DLD1 (cell line): ENCODE results near the gene CACNA1I.
"Not testable (repeated sequence)": the region's sequence is repeated elsewhere in the genome, so short reads cannot be mapped to it uniquely, and the experiment has no call there.

ENCODE experiments used
- in situ Hi-C: cut with HindIII; loops from 2 replicates; pipeline ENCODE4 v1.10.0; 2017; ENCODE audit warnings: low sequenced_read_pairs

Gene CACNA1I

DNA sequence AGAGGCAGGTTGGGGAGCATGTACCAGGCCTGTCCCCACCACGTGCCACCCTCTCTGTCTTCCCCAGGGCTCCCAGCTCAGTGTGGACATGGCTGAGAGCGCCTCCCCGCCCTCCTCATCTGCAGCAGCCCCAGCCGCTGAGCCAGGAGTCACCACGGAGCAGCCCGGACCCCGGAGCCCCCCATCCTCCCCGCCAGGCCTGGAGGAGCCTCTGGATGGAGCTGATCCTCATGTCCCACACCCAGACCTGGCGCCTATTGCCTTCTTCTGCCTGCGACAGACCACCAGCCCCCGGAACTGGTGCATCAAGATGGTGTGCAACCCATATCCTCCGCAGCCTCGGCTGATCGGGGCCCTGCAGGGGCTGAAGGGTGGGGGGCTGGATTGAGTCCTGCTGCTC is at the start of gene CACNA1I:
Gene CACNA1I, plus strand, starts transcription at position 89 of the 400 bp plus-strand sequence. Its CDS starts 0 bp downstream, at position 89.
- in situ Hi-C loops, result loop anchor here (25.0 kb wide), 2 partner anchors 192 to 442 kb away; no protein-coding TSS in a partner anchor

- in situ Hi-C loops, result not testable (repeated sequence)
Measured at GRCh38 chr22:39521106-39521885, 49.3 kb upstream of the CACNA1I start.

DNA sequence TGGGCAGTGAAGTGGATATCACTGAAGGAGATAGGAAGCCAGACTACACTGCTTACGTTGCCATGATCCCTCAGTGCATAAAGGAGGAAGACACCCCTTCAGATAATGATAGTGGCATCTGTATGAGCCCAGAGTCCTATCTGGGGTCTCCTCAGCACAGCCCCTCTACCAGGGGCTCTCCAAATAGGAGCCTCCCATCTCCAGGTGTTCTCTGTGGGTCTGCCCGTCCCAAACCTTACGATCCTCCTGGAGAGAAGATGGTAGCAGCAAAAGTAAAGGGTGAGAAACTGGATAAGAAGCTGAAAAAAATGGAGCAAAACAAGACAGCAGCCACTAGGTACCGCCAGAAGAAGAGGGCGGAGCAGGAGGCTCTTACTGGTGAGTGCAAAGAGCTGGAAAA is 48.5 kb upstream of the CACNA1I start:
- in situ Hi-C loops, result not testable (repeated sequence)

- in situ Hi-C loops, result no loop called here
Measured at GRCh38 chr22:39522567-39523300, 47.8 kb upstream of the CACNA1I start.

DNA sequence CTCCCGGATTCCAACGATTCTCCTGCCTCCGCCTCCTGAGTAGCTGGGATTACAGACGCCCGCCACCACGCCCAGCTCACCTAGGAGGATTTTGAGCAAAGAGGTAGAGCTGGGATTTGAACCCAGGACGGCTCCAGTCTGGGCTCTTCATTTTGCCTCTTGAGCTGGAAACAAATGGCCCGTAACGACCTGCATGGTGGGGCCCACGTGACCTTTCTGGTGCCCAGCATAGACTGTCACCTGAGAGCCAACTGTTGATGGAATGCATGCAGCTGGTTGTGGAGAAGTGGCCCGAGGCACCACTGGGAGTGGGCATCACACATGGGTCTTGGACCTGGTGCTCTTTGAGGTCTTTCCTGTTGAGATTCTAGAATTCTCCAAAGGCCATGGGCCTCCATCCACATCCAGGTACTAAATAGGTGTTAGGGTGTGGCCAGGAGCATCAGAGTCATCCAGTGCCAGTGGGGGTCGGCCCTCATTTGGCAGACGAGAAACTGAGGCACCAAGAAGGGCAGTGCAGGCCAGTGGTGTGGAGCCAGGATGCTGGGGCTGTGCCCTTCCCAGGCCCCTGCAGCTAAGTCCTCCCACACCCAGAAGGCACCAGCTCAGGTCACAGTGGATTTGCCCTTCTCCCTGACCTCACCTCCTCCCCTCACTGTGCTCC is 46.3 kb upstream of the CACNA1I start:
- in situ Hi-C loops, result no loop called here

- in situ Hi-C loops, result no loop called here
Measured at GRCh38 chr22:39524753-39525657, 45.5 kb upstream of the CACNA1I start.

- in situ Hi-C loops, result no loop called here
Measured at GRCh38 chr22:39525658-39525975, 44.9 kb upstream of the CACNA1I start.

DNA sequence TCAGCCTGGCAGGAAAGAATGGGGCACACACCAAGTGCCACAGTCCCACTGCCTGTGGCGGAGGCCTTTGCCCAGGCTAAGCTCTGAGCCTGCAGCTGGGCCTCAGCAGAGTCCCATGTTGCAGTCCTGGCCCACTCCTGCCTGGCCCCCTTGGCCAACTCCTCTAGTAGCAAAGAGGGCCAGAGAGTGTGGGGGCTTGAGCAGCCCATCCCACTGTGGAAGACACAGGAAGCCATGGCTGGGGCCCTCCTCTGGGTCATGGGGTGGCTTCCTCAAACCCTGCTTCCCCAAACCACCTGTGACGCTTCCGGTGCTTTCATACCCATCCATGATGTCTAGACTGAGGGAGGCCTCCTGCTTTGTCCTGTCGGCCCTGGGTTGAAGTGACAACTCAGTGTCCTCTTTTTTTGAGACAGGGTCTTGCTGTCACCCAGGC is 43.8 kb upstream of the CACNA1I start:
- in situ Hi-C loops, result no loop called here

DNA sequence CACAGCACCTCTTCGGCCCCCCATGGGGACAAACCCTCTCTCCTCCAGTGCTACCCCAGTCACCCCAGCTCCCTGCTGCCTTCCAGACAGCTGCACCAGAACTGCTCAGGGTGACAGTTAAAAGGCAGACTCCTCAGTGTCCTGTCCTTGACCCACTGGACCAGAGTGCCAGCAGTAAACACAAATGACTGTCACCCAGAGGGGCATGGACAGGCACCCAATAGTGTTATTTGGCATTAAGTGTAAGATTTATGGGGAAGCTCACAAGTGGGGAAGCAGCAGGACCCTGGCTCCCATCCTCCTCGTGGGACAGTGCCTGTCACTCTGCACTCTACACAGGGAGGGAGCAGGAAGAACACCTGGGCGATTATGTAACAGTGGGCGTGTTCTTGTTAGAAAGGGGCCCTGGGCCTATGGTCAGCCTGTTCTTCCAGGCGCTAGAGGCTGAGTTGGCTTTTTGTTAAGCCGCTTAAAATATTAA is 43.0 kb upstream of the CACNA1I start:
- in situ Hi-C loops, result no loop called here

GRCh38 chr22:39528080-39528661 is 42.4 kb upstream of the CACNA1I start:
- in situ Hi-C loops, result no loop called here

- in situ Hi-C loops, result no loop called here
Measured at GRCh38 chr22:39528681-39529486, 41.7 kb upstream of the CACNA1I start.

- in situ Hi-C loops, result no loop called here
Measured at GRCh38 chr22:39529487-39529851, 41.1 kb upstream of the CACNA1I start.

DNA sequence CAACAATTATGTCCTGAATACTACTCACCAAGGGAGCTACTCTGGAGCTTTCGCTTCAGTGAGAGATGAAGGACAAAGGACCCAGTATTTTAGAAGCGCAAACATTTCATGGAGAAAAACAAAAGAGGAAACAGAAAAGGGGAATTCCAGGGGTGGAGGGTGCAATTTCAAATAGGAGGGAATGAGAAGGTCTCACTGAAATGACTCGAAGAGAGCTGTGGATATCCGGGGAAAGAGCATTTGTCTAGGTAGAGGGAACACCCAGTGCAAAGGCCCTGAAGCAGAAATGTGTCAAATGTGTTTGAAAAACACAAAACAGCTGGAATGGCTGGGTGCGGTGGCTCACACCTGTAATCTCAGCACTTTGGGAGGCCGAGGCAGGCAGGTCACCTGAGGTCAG is 40.4 kb upstream of the CACNA1I start:
- in situ Hi-C loops, result no loop called here

GRCh38 chr22:39530692-39531331 is 39.7 kb upstream of the CACNA1I start:
- in situ Hi-C loops, result no loop called here

DNA sequence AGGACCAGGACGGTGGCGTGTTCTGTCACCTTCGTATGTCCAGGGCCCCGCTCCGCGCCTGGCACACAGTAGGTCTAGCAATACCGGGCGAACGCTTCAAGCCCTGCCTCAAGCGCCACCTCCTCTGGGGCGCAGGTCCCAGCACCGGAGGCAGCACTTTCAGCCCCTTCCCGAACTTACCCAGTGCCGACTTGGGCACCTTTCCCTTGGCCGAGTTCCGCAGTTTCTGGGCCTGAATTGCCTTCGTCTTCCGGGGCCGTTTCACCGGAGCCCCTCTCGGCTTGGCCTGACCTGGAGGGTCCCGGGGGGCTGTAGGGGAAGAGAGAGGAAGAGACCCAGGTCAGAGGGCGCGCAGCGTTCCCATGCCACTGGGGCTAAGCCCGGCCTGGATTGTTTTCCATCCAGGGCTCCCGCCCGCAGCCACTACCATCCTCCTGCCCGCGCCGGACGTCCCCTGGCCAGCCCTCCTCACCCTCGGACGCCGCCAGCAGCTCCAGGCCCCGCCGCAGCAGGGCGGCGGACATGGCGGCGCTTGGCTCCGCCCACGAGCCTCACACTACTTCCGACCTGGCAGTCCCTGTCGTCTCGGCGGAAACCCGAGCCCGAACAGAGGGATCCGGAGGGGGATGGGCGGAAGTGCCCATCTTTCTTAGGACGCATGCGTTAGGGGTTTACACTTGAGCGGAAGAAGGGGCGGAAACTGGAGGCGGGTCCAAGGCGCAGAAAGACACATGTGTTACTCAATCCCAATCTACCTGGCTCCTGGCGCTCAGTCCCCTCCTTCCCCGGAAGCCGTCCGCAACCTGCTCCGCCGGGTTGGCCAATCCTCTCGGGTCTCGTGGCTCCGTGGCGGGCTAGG is 38.1 kb upstream of the CACNA1I start, which contains the start of gene RPS19BP1:
Gene RPS19BP1, minus strand, starts transcription at position 534 of the 859 bp plus-strand sequence. Its CDS starts 10 bp downstream, at position 524.
- in situ Hi-C loops, result no loop called here

DNA sequence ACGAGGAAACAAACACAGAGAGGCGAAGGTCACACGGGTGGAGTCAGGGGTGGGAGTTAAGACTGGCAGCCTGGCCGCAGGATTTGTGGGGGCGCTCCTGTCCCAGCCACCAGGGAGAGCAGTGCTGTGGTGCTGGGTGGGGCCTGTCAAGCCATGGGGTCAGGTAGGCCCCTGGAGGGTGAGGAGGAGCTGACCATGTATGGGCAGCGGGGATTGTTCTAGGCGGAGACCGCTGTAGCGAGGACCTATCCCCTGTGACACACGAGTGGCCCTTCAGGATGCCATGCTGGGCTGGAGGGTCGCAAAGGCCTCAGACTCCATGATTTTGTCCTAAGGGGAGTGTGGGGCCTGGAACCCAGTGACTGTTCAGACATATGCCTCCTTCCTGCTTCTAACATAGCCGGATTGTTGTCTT is 36.5 kb upstream of the CACNA1I start:
- in situ Hi-C loops, result no loop called here

GRCh38 chr22:39534591-39535356 is 35.8 kb upstream of the CACNA1I start:
- in situ Hi-C loops, result no loop called here
